H1 (cell line): ENCODE data around the gene ARHGEF7. TPM values are rescaled to one million over a fixed set of nuclear protein-coding genes. Genes with fewer than 3 reads are reported as not detected.

Experiments used
- CTCF ChIA-PET: fragments of 300-600 bp; sonication (Branson Sonifier 250); formaldehyde crosslinking; loops from one replicate; lab custom pipeline; 2021; ENCODE audit not compliant: partially characterized antibody; lab: Charles Lee
- POLR2A ChIA-PET: fragments of 300-600 bp; sonication (Branson Sonifier 250); formaldehyde crosslinking; loops from one replicate; lab custom pipeline; 2021; ENCODE audit warnings: inconsistent platforms; ENCODE audit not compliant: partially characterized antibody; lab: Charles Lee
- DNase-seq, 2 experiments: peaks; one replicate each; pipeline versions ENCODE4 v3.0.0 to v3.0.0-alpha.2; 2010 to 2022; ENCODE audit warnings: low spot score in 2 of 2, low read depth in 1 of 2, mixed read lengths in 1 of 2
- FAIRE-seq: peaks from 2 replicates; lab custom pipeline; 2011; peaks lifted over from hg19 to GRCh38; lab: Jason Lieb, UNC
- H2AFZ ChIP-seq: 2 replicates; pipeline ENCODE4 v1.8.1; 2012; ENCODE audit warnings: low read length, inconsistent platforms
- H2AK5ac ChIP-seq: 2 replicates; pipeline ENCODE4 v1.6.1; 2013; ENCODE audit warnings: low read depth, low read length
- H2BK120ac ChIP-seq: replicated peaks from 2 replicates; pipeline ENCODE3; 2013; ENCODE audit warnings: low read depth, low read length, inconsistent platforms
- H2BK12ac ChIP-seq: 2 replicates; pipeline ENCODE4 v1.6.1; 2013; ENCODE audit warnings: low read depth, low read length
- H2BK15ac ChIP-seq: 2 replicates; pipeline ENCODE4 v1.6.1; 2013; ENCODE audit warnings: low read length
- H2BK20ac ChIP-seq: 2 replicates; pipeline ENCODE4 v1.6.1; 2013; ENCODE audit warnings: low read length
- H2BK5ac ChIP-seq: 2 replicates; pipeline ENCODE4 v1.6.1; 2013; ENCODE audit warnings: low read depth, low read length
- H3K14ac ChIP-seq: 2 replicates; pipeline ENCODE4 v1.6.1; 2013; ENCODE audit warnings: inconsistent platforms; ENCODE audit not compliant: insufficient read length
- H3K18ac ChIP-seq: 2 replicates; pipeline ENCODE4 v1.6.1; 2013; ENCODE audit warnings: low read length; ENCODE audit errors: extremely low read depth
- H3K23ac ChIP-seq: 2 replicates; pipeline ENCODE4 v1.6.1; 2013; ENCODE audit warnings: inconsistent platforms; ENCODE audit not compliant: insufficient read length
- H3K23me2 ChIP-seq: 2 replicates; pipeline ENCODE4 v1.6.1; 2013; ENCODE audit warnings: low read depth, low read length
- H3K27ac ChIP-seq: 2 replicates; pipeline ENCODE4 v1.6.1; 2011; ENCODE audit warnings: low read depth, low read length, inconsistent platforms
- H3K27me3 ChIP-seq, 4 experiments: replicated peaks in 1 of 4; 1 replicate in 1 of 4; 2 replicates in 3 of 4; pipeline versions ENCODE4 v1.6.1 to v1.8.1; 2011 to 2013; ENCODE audit warnings: low read length in 3 of 4, mild to moderate bottlenecking in 3 of 4, inconsistent platforms in 2 of 4, mixed read lengths in 2 of 4, moderate library complexity in 1 of 4; ENCODE audit not compliant: control insufficient read depth in 3 of 4, insufficient read depth in 3 of 4; ENCODE audit errors: extremely low read depth in 1 of 4
- H3K36me3 ChIP-seq, 4 experiments: 2 replicates each; pipeline versions ENCODE4 v1.6.1 to v1.8.1; 2011 to 2013; ENCODE audit warnings: mild to moderate bottlenecking in 4 of 4, low read length in 3 of 4, moderate library complexity in 2 of 4, control low read depth in 1 of 4, inconsistent platforms in 1 of 4; ENCODE audit not compliant: insufficient read depth in 4 of 4, control insufficient read depth in 2 of 4
- H3K4ac ChIP-seq: replicated peaks from 2 replicates; pipeline ENCODE3; 2013; ENCODE audit warnings: low read length, low read depth, mixed read lengths, inconsistent platforms; ENCODE audit not compliant: insufficient read length
- H3K4me1 ChIP-seq, 4 experiments: replicated peaks in 1 of 4; 1 replicate in 1 of 4; 2 replicates in 3 of 4; pipeline versions ENCODE4 v1.6.1 to v1.8.1; 2011 to 2013; ENCODE audit warnings: low read length in 3 of 4, inconsistent platforms in 2 of 4, mixed read lengths in 1 of 4; ENCODE audit not compliant: insufficient read depth in 4 of 4, control insufficient read depth in 3 of 4
- H3K4me2 ChIP-seq, 2 experiments: 2 replicates each; pipeline versions ENCODE4 v1.6.1 to v1.8.1; 2011 to 2013; ENCODE audit warnings: low read depth in 2 of 2, low read length in 2 of 2, control low read depth in 1 of 2, inconsistent platforms in 1 of 2, mild to moderate bottlenecking in 1 of 2; ENCODE audit not compliant: insufficient read depth in 1 of 2
- H3K4me3 ChIP-seq, 4 experiments: fragments of 200-600, 300-600 bp in 1 of 4; sonication (generic), shearing (Covaris generic), sonication (Bioruptor Twin) in 1 of 4; 2 replicates each; pipeline versions ENCODE4 v1.5.1 to v1.8.1; 2011 to 2016; ENCODE audit warnings: low read length in 4 of 4, low read depth in 3 of 4, control low read depth in 2 of 4, inconsistent platforms in 2 of 4, mild to moderate bottlenecking in 2 of 4, mixed read lengths in 1 of 4, moderate library complexity in 1 of 4; ENCODE audit not compliant: insufficient read depth in 2 of 4; ENCODE audit errors: extremely low read depth in 1 of 4
- H3K56ac ChIP-seq: replicated peaks from 2 replicates; pipeline ENCODE3; 2013; ENCODE audit warnings: low read depth, mild to moderate bottlenecking, mixed read lengths, low read length, inconsistent platforms; ENCODE audit not compliant: insufficient read length
- H3K79me1 ChIP-seq: 2 replicates; pipeline ENCODE4 v1.6.1; 2013; ENCODE audit warnings: low read depth, low read length, control low read depth
- H3K79me2 ChIP-seq, 2 experiments: 2 replicates each; pipeline versions ENCODE4 v1.6.1 to v1.8.1; 2012 to 2013; ENCODE audit warnings: low read length in 2 of 2, mild to moderate bottlenecking in 2 of 2, inconsistent platforms in 1 of 2; ENCODE audit not compliant: insufficient read depth in 2 of 2, control insufficient read depth in 1 of 2
- H3K9ac ChIP-seq, 4 experiments: replicated peaks in 1 of 4; 1 replicate in 1 of 4; 2 replicates in 3 of 4; pipeline versions ENCODE4 v1.6.1 to v1.8.1; 2011 to 2013; ENCODE audit warnings: low read depth in 3 of 4, low read length in 3 of 4, control low read depth in 2 of 4, mild to moderate bottlenecking in 2 of 4, moderate library complexity in 2 of 4, inconsistent platforms in 1 of 4; ENCODE audit errors: extremely low read depth in 1 of 4
- H3K9me3 ChIP-seq, 2 experiments: 2 replicates each; pipeline versions ENCODE4 v1.6.1 to v1.8.1; 2012 to 2013; ENCODE audit warnings: mild to moderate bottlenecking in 2 of 2, moderate library complexity in 2 of 2, control low read depth in 1 of 2, inconsistent platforms in 1 of 2, low read depth in 1 of 2, low read length in 1 of 2, mixed read lengths in 1 of 2; ENCODE audit not compliant: insufficient read depth in 2 of 2
- H4K20me1 ChIP-seq, 2 experiments: replicated peaks in 1 of 2; 2 replicates each; pipeline versions ENCODE3 to v1.8.1; 2011 to 2013; ENCODE audit warnings: inconsistent platforms in 2 of 2, low read length in 2 of 2, mild to moderate bottlenecking in 1 of 2; ENCODE audit not compliant: insufficient read depth in 2 of 2, control insufficient read depth in 1 of 2
- H4K5ac ChIP-seq: 2 replicates; pipeline ENCODE4 v1.6.1; 2013; ENCODE audit warnings: low read length, low read depth, mixed read lengths, inconsistent platforms; ENCODE audit not compliant: insufficient read length
- H4K8ac ChIP-seq: 2 replicates; pipeline ENCODE4 v1.8.0; 2013; ENCODE audit warnings: mild to moderate bottlenecking, moderate library complexity, low read length, inconsistent platforms; ENCODE audit not compliant: insufficient read depth; ENCODE audit errors: extremely low read depth
- H4K91ac ChIP-seq: replicated peaks from 2 replicates; pipeline ENCODE3; 2013; ENCODE audit warnings: low read length, mixed read lengths, inconsistent platforms; ENCODE audit not compliant: insufficient read length
- CREB1 ChIP-seq: IDR thresholded peaks from 2 replicates; pipeline ENCODE4 v1.6.1; 2012; ENCODE audit warnings: inconsistent platforms
- EP300 ChIP-seq, 2 experiments: IDR thresholded peaks; 1 replicate in 1 of 2; 2 replicates in 1 of 2; pipeline ENCODE4 v1.6.1; 2011 to 2012; ENCODE audit warnings: low read depth in 2 of 2, low read length in 2 of 2, mild to moderate bottlenecking in 2 of 2, borderline replicate concordance in 1 of 2, inconsistent platforms in 1 of 2, moderate library complexity in 1 of 2
- MAX ChIP-seq: IDR thresholded peaks from 2 replicates; pipeline ENCODE4 v1.6.1; 2012; ENCODE audit warnings: inconsistent platforms
- NANOG ChIP-seq: IDR thresholded peaks from 2 replicates; pipeline ENCODE4 v1.6.1; 2011; ENCODE audit warnings: low read length, low read depth, mild to moderate bottlenecking, inconsistent platforms; ENCODE audit not compliant: insufficient read depth, poor library complexity, severe bottlenecking
- PHF8 ChIP-seq: fragments of 200-600 bp; sonication (generic); conservative IDR thresholded peaks from 2 replicates; pipeline ENCODE4 v1.7.1; 2012; ENCODE audit warnings: low read depth, mild to moderate bottlenecking, inconsistent platforms, low read length, moderate library complexity
- RAD21 ChIP-seq, 2 experiments: IDR thresholded peaks in 1 of 2; conservative IDR thresholded peaks in 1 of 2; 2 replicates each; pipeline ENCODE4 v1.6.1; 2011; ENCODE audit warnings: low read depth in 2 of 2, low read length in 2 of 2, improper control_type of control experiment in 1 of 2, inconsistent platforms in 1 of 2, mild to moderate bottlenecking in 1 of 2, moderate library complexity in 1 of 2
- RBBP5 ChIP-seq: IDR thresholded peaks from 2 replicates; pipeline ENCODE4 v1.7.1; 2012; ENCODE audit warnings: low read depth, mild to moderate bottlenecking, inconsistent platforms, low read length, moderate library complexity, borderline replicate concordance
- RFX5 ChIP-seq: IDR thresholded peaks from 2 replicates; pipeline ENCODE4 v1.6.1; 2011; ENCODE audit warnings: low read depth, low read length, improper control_type of control experiment, borderline replicate concordance
- SP4 ChIP-seq: IDR thresholded peaks from 2 replicates; pipeline ENCODE4 v1.6.1; 2012; ENCODE audit warnings: low read length, inconsistent platforms
- SRF ChIP-seq: IDR thresholded peaks from 2 replicates; pipeline ENCODE4 v1.6.1; 2011; ENCODE audit warnings: mild to moderate bottlenecking, low read depth, low read length, moderate library complexity
- YY1 ChIP-seq: IDR thresholded peaks from 2 replicates; pipeline ENCODE4 v1.6.1; 2011; ENCODE audit warnings: low read depth, mild to moderate bottlenecking, low read length
- ZNF274 ChIP-seq: IDR thresholded peaks from 2 replicates; pipeline ENCODE4 v1.7.0; 2012; ENCODE audit warnings: low read length, borderline replicate concordance; ENCODE audit errors: extremely low read depth
- WGBS, 2 experiments: shearing (Covaris generic) in 1 of 2; methylation state at CpG; one replicate each; pipeline versions ENCODE4 v1.1.6 to v1.1.7; 2013 to 2015; ENCODE audit warnings: low lambda C conversion rate in 2 of 2, mixed read lengths in 2 of 2, inconsistent platforms in 1 of 2, low coverage in 1 of 2, missing lambda C conversion rate in 1 of 2; ENCODE audit not compliant: insufficient replicate concordance in 2 of 2, insufficient coverage in 1 of 2, insufficient read length in 1 of 2; ENCODE audit errors: extremely low coverage in 1 of 2, missing lambda C conversion rate in 1 of 2; 5-methylcytosine and 5-hydroxymethylcytosine counted together
- polyA plus RNA-seq, 7 experiments: library from polyadenylated mRNA; depleted of rRNA in 3 of 7; stranded (reverse) in 5 of 7; unstranded in 2 of 7; fragments of >200 nt in 5 of 7; fragments of 200-250 nt in 2 of 7; gene quantifications; 1 replicate in 5 of 7; 2 replicates in 1 of 7; 4 replicates in 1 of 7; pipeline versions ENCODE4 v1.2.1 to v1.2.3, GENCODE V29; 2011 to 2013; ENCODE audit warnings: missing spikeins in 2 of 7, mixed read lengths in 2 of 7
- total RNA-seq: library from RNA; stranded (reverse); fragmentation: NEBNext Ultra II Directional; extraction: Animal tissue kit (Norgen Biotek cat#: 25700); gene quantifications from 2 replicates; pipeline ENCODE4 v1.2.1, GENCODE V29; 2021

The ARHGEF7 gene
- total and polyA plus RNA-seq, 2 of the 8 experiments (the other 6 are each of a cell fraction or from before 2014, with no cell fraction given): 26.2 to 56.5 TPM

GRCh38 chr13:111312944-111313590 lies 198.0 kb downstream of the ARHGEF7 start:
- DNase-seq (no peak), FAIRE-seq (no peak)
- H3K56ac ChIP-seq: no peak overlapping the region
- H2BK12ac ChIP-seq: no peak overlapping the region
- H2BK15ac ChIP-seq: no peak overlapping the region
- no peak overlapping the region for H3K14ac ChIP-seq
- H3K23me2 ChIP-seq: no peaks in the 10 kb centered on the region
- H3K4me2 ChIP-seq: no peak overlapping the region
- peaks cover 0 to 3% (median 0%) of the 10 kb centered on the region in 4 experiments; a peak in 4 of 7 replicates for H3K4me1 ChIP-seq
- H2AFZ ChIP-seq: no peak overlapping the region
- no peak overlapping the region for H3K4me3 ChIP-seq
- H3K79me1 ChIP-seq: no peaks in the 10 kb centered on the region; the same call in 1 of the 2 replicates
- 94% methylated on average over 17 of the region's 17 CpGs; no CpG with 5 or more reads in 1 of the 2 experiments for WGBS, 2 experiments
- H3K9ac ChIP-seq: no peak overlapping the region
- no peak overlapping the region for H2AK5ac ChIP-seq
- no peak overlapping the region for H2BK120ac ChIP-seq
- no peak overlapping the region for H3K27ac ChIP-seq
- H3K36me3 ChIP-seq: peaks cover 0 to 6% (median under 1%) of the 10 kb centered on the region in 4 experiments; a peak in 1 of 8 replicates
- H4K8ac ChIP-seq: no peak overlapping the region
- no peaks in the 10 kb centered on the region for H4K20me1 ChIP-seq
- ChIA-PET POLR2A (no interaction called here), CTCF (no interaction called here)
- no peaks in the 10 kb centered on the region for H3K27me3 ChIP-seq
- no peak overlapping the region for H2BK20ac ChIP-seq
- H3K79me2 ChIP-seq: no peaks in the 10 kb centered on the region
- H3K18ac ChIP-seq: no peak overlapping the region
- no peak overlapping the region for H4K5ac ChIP-seq
- H3K4ac ChIP-seq: no peak overlapping the region
- H3K9me3 ChIP-seq: peaks cover 10% of the 10 kb centered on the region in 2 experiments; a peak in 3 of 4 replicates
- no peak overlapping the region for H2BK5ac ChIP-seq
- no peak overlapping the region for H4K91ac ChIP-seq
- H3K23ac ChIP-seq: no peak overlapping the region
- no peak for TF ChIP-seq RBBP5
- TF ChIP-seq RFX5: no peak
- TF ChIP-seq SP4: no peak
- TF ChIP-seq ZNF274: no peak
- no peak for TF ChIP-seq MAX
- no peak for TF ChIP-seq SRF
- TF ChIP-seq PHF8: no peak
- no peak for TF ChIP-seq YY1
- TF ChIP-seq EP300 (IDR thresholded peaks at IDR 0.05; ENCODE audit: borderline replicate concordance in 1 of 2, low read depth in 2 of 2, low read length in 2 of 2): no peak
- no peak for TF ChIP-seq NANOG
- no peak for TF ChIP-seq RAD21 (IDR thresholded peaks at IDR 0.05 in 1 of 2, conservative IDR thresholded peaks at IDR 0.05 in 1 of 2; ENCODE audit: low read depth in 2 of 2, low read length in 2 of 2)
- TF ChIP-seq CREB1: no peak
